ENCODE data around the gene SMCO1. TPM values are rescaled to one million over a fixed set of nuclear protein-coding genes. Genes with fewer than 3 reads are reported as not detected.
A peak's percentile ranks its signal among the peaks of the same experiment; 100 is the strongest.

The SMCO1 gene
- polyA plus RNA-seq, 3 donors = not detected

DNA sequence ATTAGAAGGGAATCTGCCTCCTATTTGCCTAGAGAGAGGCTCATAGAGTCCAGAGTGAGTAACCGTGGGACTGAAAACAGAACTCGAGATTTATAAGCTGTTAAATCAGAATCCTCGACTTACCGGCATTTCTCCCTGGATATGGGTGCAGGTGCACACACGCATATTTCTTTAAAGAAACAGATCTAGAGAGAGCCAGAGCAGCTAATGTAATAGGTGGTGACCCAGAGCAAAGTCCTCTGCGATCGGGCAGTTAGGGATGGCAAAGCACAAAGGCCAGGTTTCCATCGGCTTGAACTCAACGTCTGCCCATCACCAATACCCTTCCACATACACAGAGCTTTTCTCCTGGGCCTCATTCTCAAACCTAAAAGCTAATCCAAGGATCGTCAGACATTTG is 25.4 kb downstream of the SMCO1 start:
- WGBS (ENCODE audit: insufficient coverage) = 98% methylated on average over 9 of the region's 10 CpGs
- Histone ChIP-seq H3K4me3 (replicated peaks in 1 of 3; ENCODE audit: low read depth in 2 of 3, low read length in 3 of 3) (no peak overlapping the region), H3K79me2 (ENCODE audit: insufficient read depth, low read length) (peaks cover 87% of the 10 kb centered on the region), H3K4me1 (ENCODE audit: control insufficient read depth in 1 of 2, insufficient read depth in 2 of 2, low read length in 2 of 2) (no peaks in the 10 kb centered on the region), H3K9ac (ENCODE audit: insufficient read depth, low read length, poor library complexity, severe bottlenecking) (no peak overlapping the region), H3K9me3 (replicated peaks in 1 of 2; ENCODE audit: control insufficient read depth in 1 of 2, insufficient read depth in 1 of 2, low read length in 2 of 2) (no peaks in the 10 kb centered on the region), H3K4me2 (replicated peaks; ENCODE audit: extremely low read depth, low read length, poor library complexity, severe bottlenecking) (no peak overlapping the region), H3K36me3 (replicated peaks in 1 of 2; ENCODE audit: control insufficient read depth in 1 of 2, insufficient read depth in 2 of 2, low read length in 2 of 2) (peaks cover 33 to 63% of the 10 kb centered on the region in 2 donors), H3K27ac (ENCODE audit: low read depth in 1 of 2, low read length in 2 of 2) (no peak overlapping the region), H3K27me3 (ENCODE audit: control insufficient read depth in 2 of 2, insufficient read depth in 2 of 2, low read length in 2 of 2) (no peaks in the 10 kb centered on the region), H2AFZ (ENCODE audit: insufficient read depth, low read depth, low read length, poor library complexity, severe bottlenecking) (no peak overlapping the region), H4K20me1 (ENCODE audit: insufficient read depth, low read length) (peaks cover 64% of the 10 kb centered on the region)
- intact Hi-C loops (cut with micrococcal nuclease) = no loop called here
- peak overlapping the region in 2 of 7 donors; percentile 59 to 74 for H3K27ac Mint-ChIP-seq
- no peaks in the 10 kb centered on the region for H3K4me1 Mint-ChIP-seq
- peaks cover 0 to 3% (median 0%) of the 10 kb centered on the region in 7 donors for H3K9me3 Mint-ChIP-seq
- peaks cover 33 to 51% of the 10 kb centered on the region in 2 donors for H3K36me3 Mint-ChIP-seq
- no peak for DNase-seq
- H3K27me3 Mint-ChIP-seq (ENCODE audit: low read depth in 3 of 3) = no peaks in the 10 kb centered on the region
- no peak for TF ChIP-seq CTCF (IDR thresholded peaks at IDR 0.05)
- no peak overlapping the region for H3K4me3 Mint-ChIP-seq

- peaks cover 43 to 76% of the 10 kb centered on the region in 2 donors for H3K36me3 Mint-ChIP-seq
- Histone ChIP-seq H3K79me2 (ENCODE audit: insufficient read depth, low read length) (peaks cover 52% of the 10 kb centered on the region), H3K9me3 (replicated peaks in 1 of 2; ENCODE audit: control insufficient read depth in 1 of 2, insufficient read depth in 1 of 2, low read length in 2 of 2) (no peaks in the 10 kb centered on the region), H4K20me1 (ENCODE audit: insufficient read depth, low read length) (peaks cover 30% of the 10 kb centered on the region), H3K9ac (ENCODE audit: insufficient read depth, low read length, poor library complexity, severe bottlenecking) (no peak overlapping the region), H3K36me3 (replicated peaks in 1 of 2; ENCODE audit: control insufficient read depth in 1 of 2, insufficient read depth in 2 of 2, low read length in 2 of 2) (peaks cover 62 to 81% of the 10 kb centered on the region in 2 donors), H2AFZ (ENCODE audit: insufficient read depth, low read depth, low read length, poor library complexity, severe bottlenecking) (no peak overlapping the region), H3K4me2 (replicated peaks; ENCODE audit: extremely low read depth, low read length, poor library complexity, severe bottlenecking) (no peak overlapping the region), H3K4me1 (ENCODE audit: control insufficient read depth in 1 of 2, insufficient read depth in 2 of 2, low read length in 2 of 2) (no peaks in the 10 kb centered on the region), H3K27me3 (ENCODE audit: control insufficient read depth in 2 of 2, insufficient read depth in 2 of 2, low read length in 2 of 2) (no peaks in the 10 kb centered on the region), H3K27ac (ENCODE audit: low read depth in 1 of 2, low read length in 2 of 2) (no peak overlapping the region), H3K4me3 (replicated peaks in 1 of 3; ENCODE audit: low read depth in 2 of 3, low read length in 3 of 3) (no peak overlapping the region)
- peak overlapping the region in 2 of 7 donors; percentile 56 to 62 for H3K27ac Mint-ChIP-seq
- no peak for DNase-seq
- H3K4me3 Mint-ChIP-seq = no peak overlapping the region
- no peaks in the 10 kb centered on the region for H3K4me1 Mint-ChIP-seq
- peaks cover 0 to 3% (median 0%) of the 10 kb centered on the region in 7 donors for H3K9me3 Mint-ChIP-seq
- 100% methylated on average over 4 of the region's 8 CpGs for WGBS (ENCODE audit: insufficient coverage)
- intact Hi-C loops (cut with micrococcal nuclease) = no loop called here
- TF ChIP-seq CTCF (IDR thresholded peaks at IDR 0.05) = peak; percentile 28
- H3K27me3 Mint-ChIP-seq (ENCODE audit: low read depth in 3 of 3) = no peaks in the 10 kb centered on the region
These were observed 28.9 kb downstream of the SMCO1 start for GRCh38 chr3:196486263-196486662.
